Upper lobe of left lung (tissue), 6 donors: ENCODE data around the gene DPEP2. TPM values are rescaled to one million over a fixed set of nuclear protein-coding genes. Genes with fewer than 3 reads are reported as not detected.
A peak's percentile ranks its signal among the peaks of the same experiment; 100 is the strongest.
"Not testable (repeated sequence)": the region's sequence is repeated elsewhere in the genome, so short reads cannot be mapped to it uniquely, and the experiment has no call there.

Experiments
- ATAC-seq, 2 donors: fragments of 200-7000 bp; cut with Tn5 transposase; one replicate each; pipeline ENCODE4 v1.9.1; 2022; ENCODE audit warnings: mild to moderate bottlenecking in 2 of 2, moderate library complexity in 2 of 2; ENCODE audit not compliant: low FRiP score in 2 of 2
- DNase-seq, 2 donors: peaks; one replicate each; pipeline ENCODE4 v3.0.0-alpha.2; 2019 to 2020
- H3K27ac ChIP-seq, 4 donors: fragments of 200-600 bp; sonication (generic); one replicate each; pipeline ENCODE4 v1.5.1; 2016 to 2019
- H3K27me3 ChIP-seq, 4 donors: fragments of 200-600 bp; sonication (generic); one replicate each; pipeline ENCODE4 v1.5.1; 2017 to 2019
- H3K36me3 ChIP-seq, 4 donors: fragments of 200-600 bp; sonication (generic); one replicate each; pipeline ENCODE4 v1.5.1; 2016 to 2019
- H3K4me1 ChIP-seq, 4 donors: fragments of 200-600 bp; sonication (generic); one replicate each; pipeline ENCODE4 v1.5.1; 2018 to 2019
- H3K4me3 ChIP-seq, 4 donors: fragments of 200-600 bp; sonication (generic); one replicate each; pipeline ENCODE4 v1.5.1; 2017 to 2019; ENCODE audit warnings: mild to moderate bottlenecking in 2 of 4, moderate library complexity in 1 of 4
- H3K9me3 ChIP-seq, 4 donors: fragments of 200-600 bp; sonication (generic); one replicate each; pipeline ENCODE4 v1.5.1; 2018 to 2019
- EP300 ChIP-seq, 4 donors: sonication (generic); formaldehyde crosslinking; IDR thresholded peaks; one replicate each; pipeline ENCODE4 v1.5.1; 2017; ENCODE audit warnings: antibody characterized with exemption in 4 of 4, control low read depth in 2 of 4
- POLR2A ChIP-seq, 4 donors: fragments of 450-650 bp; IDR thresholded peaks; one replicate each; pipeline ENCODE4 v1.5.1; 2016 to 2017; ENCODE audit warnings: antibody characterized with exemption in 4 of 4, mild to moderate bottlenecking in 2 of 4
- POLR2AphosphoS5 ChIP-seq, 2 donors: sonication (generic); formaldehyde crosslinking; IDR thresholded peaks; one replicate each; pipeline ENCODE4 v1.5.1; 2017; ENCODE audit warnings: antibody characterized with exemption in 2 of 2
- WGBS, 2 donors: methylation state at CpG; one replicate each; pipeline ENCODE4 v1.1.5; 2017 to 2018; 5-methylcytosine and 5-hydroxymethylcytosine counted together
- total RNA-seq, 6 donors: library from RNA; depleted of rRNA in 4 of 6; stranded (reverse); fragments of >200 nt in 4 of 6; gene quantifications; one replicate each; pipeline versions ENCODE4 v1.1.0 to v1.2.1, GENCODE V29; 2016 to 2021
- TF ChIP-seq, protein P1 (sequence below), 6 experiments: fragments of 450-650 bp in 4 of 6; fragments of 200-600 bp in 2 of 6; sonication (generic) in 2 of 6; IDR thresholded peaks; one replicate each; pipeline ENCODE4 v1.5.1; 2016 to 2019; ENCODE audit warnings: antibody characterized with exemption in 6 of 6
- donor health status: DM: no; HTN: no; CAD: no; lungs with moderate emphysema.
- donor health status: DM: no; HTN: yes; CAD: no; lungs with severe emphysema.

The DPEP2 gene, protein sequence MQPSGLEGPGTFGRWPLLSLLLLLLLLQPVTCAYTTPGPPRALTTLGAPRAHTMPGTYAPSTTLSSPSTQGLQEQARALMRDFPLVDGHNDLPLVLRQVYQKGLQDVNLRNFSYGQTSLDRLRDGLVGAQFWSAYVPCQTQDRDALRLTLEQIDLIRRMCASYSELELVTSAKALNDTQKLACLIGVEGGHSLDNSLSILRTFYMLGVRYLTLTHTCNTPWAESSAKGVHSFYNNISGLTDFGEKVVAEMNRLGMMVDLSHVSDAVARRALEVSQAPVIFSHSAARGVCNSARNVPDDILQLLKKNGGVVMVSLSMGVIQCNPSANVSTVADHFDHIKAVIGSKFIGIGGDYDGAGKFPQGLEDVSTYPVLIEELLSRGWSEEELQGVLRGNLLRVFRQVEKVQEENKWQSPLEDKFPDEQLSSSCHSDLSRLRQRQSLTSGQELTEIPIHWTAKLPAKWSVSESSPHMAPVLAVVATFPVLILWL
- total RNA-seq, result 10 to 100 TPM in 5 of 6 donors, 1 to 10 TPM in 1; 7.1 to 56.6 (median 23.0) TPM

DNA sequence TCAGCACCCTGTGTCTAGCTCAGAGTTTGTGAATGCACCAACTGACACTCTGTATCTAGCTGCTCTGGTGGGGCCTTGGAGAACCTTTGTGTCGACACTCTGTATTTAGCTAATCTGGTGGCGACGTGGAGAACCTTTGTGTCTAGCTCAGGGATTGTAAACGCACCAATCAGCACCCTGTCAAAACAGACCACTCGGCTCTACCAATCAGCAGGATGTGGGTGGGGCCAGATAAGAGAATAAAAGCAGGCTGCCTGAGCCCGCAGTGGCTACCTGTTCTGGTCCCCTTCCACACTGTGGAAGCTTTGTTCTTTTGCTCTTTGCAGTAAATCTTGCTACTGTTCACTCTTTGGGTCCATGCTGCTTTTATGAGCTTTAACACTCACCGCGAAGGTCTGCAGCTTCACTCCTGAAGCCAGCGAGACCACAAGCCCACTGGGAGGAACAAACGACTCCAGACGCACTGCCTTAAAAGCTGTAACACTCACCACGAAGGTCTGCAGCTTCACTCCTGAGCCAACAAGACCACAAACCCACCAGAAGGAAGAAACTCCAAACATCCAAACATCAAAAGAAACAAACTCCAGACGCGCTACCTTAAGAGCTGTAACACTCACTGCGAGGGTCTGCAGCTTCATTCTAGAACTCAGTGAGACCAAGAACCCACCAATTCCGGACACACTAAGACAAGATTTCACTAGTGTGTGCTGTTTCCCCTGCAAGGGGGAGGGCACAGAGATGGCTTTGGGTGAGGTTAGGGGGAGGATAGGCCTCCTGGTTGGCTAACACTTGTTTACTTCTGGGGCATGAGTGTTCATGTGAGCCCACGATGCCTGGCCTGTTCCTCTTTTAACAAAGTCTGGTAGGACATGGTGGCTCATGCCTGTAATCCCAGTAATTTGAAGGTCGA, at the start of gene DPEP2:
DPEP2 (minus strand) TSS at position 706 of the 910 bp plus-strand sequence. CDS start 6,272 bp downstream, outside the sequence.
- ATAC-seq (peak; percentile 79 to 86), DNase-seq (peak in 1 of 2 donors; percentile 78)
- H3K9me3 ChIP-seq, H3K27me3 ChIP-seq, H3K36me3 ChIP-seq: not testable (repeated sequence)
- H3K4me1 ChIP-seq, result peaks cover 20 to 37% (median 31%) of the 10 kb centered on the region in 4 donors
- peak within 1 kb of the TSS in 3 of 4 donors; percentile 16 to 39 (median 35) for H3K4me3 ChIP-seq
- TF ChIP-seq EP300 (IDR thresholded peaks at IDR 0.05) (peak in 1 of 4 donors; percentile 26), POLR2AphosphoS5 (IDR thresholded peaks at IDR 0.05) (peak; percentile 40 to 60), POLR2A (IDR thresholded peaks at IDR 0.05) (peak in 2 of 4 donors; percentile 37 to 77)
- WGBS, 2 donors, result 62 to 65% methylated on average over 18 of the region's 18 CpGs
- peak within 1 kb of the TSS; percentile 84 to 91 (median 85) for H3K27ac ChIP-seq

DNA sequence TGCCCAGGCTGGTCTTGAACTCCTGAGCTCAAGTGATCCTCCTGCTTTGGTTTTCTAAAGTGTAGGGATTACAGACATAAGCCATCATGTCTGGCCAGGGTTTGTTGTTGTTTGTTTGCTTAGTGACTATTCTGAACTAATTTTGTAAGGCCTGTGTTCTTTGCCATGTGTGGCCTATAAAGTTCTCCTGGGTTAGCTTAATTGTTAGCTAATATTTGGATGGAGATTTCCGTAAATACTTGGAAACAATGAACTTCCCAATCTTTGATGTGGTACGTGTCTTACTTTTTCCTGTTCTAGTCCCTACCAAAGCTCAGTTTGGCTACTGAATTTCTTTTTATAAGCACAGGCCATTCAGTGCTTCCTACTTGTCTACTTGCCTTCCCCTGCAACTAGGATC, 48.7 kb upstream of the DPEP2 start:
- ATAC-seq (no peak), DNase-seq (no peak)
- no peaks in the 10 kb centered on the region for H3K27me3 ChIP-seq
- TF ChIP-seq POLR2A (IDR thresholded peaks at IDR 0.05) (no peak), POLR2AphosphoS5 (IDR thresholded peaks at IDR 0.05) (no peak), EP300 (IDR thresholded peaks at IDR 0.05) (no peak)
- TF ChIP-seq, protein P1, sequence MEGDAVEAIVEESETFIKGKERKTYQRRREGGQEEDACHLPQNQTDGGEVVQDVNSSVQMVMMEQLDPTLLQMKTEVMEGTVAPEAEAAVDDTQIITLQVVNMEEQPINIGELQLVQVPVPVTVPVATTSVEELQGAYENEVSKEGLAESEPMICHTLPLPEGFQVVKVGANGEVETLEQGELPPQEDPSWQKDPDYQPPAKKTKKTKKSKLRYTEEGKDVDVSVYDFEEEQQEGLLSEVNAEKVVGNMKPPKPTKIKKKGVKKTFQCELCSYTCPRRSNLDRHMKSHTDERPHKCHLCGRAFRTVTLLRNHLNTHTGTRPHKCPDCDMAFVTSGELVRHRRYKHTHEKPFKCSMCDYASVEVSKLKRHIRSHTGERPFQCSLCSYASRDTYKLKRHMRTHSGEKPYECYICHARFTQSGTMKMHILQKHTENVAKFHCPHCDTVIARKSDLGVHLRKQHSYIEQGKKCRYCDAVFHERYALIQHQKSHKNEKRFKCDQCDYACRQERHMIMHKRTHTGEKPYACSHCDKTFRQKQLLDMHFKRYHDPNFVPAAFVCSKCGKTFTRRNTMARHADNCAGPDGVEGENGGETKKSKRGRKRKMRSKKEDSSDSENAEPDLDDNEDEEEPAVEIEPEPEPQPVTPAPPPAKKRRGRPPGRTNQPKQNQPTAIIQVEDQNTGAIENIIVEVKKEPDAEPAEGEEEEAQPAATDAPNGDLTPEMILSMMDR (IDR thresholded peaks at IDR 0.05), result no peak
- H3K27ac ChIP-seq, result peak overlapping the region in 1 of 4 donors; percentile 2
- WGBS, 2 donors, result 64 to 74% methylated on average over 2 of the region's 2 CpGs
- no peaks in the 10 kb centered on the region for H3K9me3 ChIP-seq
- peaks cover 0 to 35% (median 18%) of the 10 kb centered on the region in 4 donors for H3K36me3 ChIP-seq
- H3K4me1 ChIP-seq, result peaks cover 0 to 14% (median 0%) of the 10 kb centered on the region in 4 donors
- no peak overlapping the region for H3K4me3 ChIP-seq

DNA sequence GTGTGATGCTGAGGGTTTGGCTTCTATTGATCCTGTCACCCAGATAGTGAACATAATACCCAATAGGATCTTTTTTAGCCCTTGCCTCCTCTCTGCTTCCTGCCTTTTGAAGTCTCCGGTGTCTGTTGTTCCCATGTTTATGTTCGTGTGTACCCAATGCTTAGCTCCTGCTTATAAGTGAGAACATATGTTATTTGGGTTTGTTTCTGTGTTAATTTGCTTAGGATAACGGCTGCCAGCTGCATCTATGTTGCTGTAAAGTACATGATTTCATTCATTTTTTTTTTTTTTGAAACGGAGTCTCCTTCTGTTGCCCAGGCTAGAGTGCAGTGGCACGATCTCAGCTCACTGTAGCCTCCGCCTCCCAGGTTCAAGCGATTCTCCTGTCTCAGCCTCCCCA, 46.8 kb upstream of the DPEP2 start:
- WGBS, 2 donors, result 73 to 82% methylated on average over 7 of the region's 7 CpGs
- H3K4me3 ChIP-seq, result no peak overlapping the region
- ATAC-seq (no peak), DNase-seq (no peak)
- no peak overlapping the region for H3K27ac ChIP-seq
- TF ChIP-seq, protein P1 (IDR thresholded peaks at IDR 0.05), result no peak
- TF ChIP-seq POLR2AphosphoS5 (IDR thresholded peaks at IDR 0.05), result no peak
- TF ChIP-seq EP300 (IDR thresholded peaks at IDR 0.05), result no peak
- no peak for TF ChIP-seq POLR2A (IDR thresholded peaks at IDR 0.05)
- peaks cover 0 to 26% (median 12%) of the 10 kb centered on the region in 4 donors for H3K36me3 ChIP-seq
- no peaks in the 10 kb centered on the region for H3K9me3 ChIP-seq
- H3K27me3 ChIP-seq, result no peaks in the 10 kb centered on the region
- H3K4me1 ChIP-seq, result peaks cover 4 to 15% (median 5%) of the 10 kb centered on the region in 4 donors

DNA sequence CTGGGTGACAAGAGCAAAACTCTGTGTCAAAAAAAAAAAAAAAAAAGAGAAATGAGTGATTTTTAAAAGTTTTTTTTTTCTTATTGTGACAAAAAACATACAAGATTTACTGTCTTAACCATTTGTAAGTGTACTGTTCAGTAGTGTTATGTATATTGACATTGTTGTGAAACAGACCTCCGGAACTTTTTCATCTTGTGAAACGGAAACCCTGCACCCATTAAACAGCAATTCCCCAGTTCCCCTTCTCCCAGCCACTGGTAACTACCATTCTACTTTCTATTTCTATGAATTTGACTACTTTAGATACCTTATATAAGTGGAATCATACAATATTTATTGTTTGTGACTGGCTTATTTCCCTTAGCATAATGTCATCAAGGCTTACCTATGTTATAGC, 42.5 kb upstream of the DPEP2 start:
- 59 to 67% methylated on average over 2 of the region's 2 CpGs for WGBS, 2 donors
- Histone ChIP-seq H3K4me1 (peaks cover 11 to 24% (median 19%) of the 10 kb centered on the region in 4 donors), H3K36me3 (peaks cover 0 to 16% (median 0%) of the 10 kb centered on the region in 4 donors), H3K27ac (peak overlapping the region in 2 of 4 donors; percentile 34 to 83), H3K27me3 (no peaks in the 10 kb centered on the region), H3K9me3 (no peaks in the 10 kb centered on the region), H3K4me3 (no peak overlapping the region)
- peak in 1 of 2 donors; percentile 65 for ATAC-seq
- no peak for DNase-seq
- TF ChIP-seq POLR2AphosphoS5 (IDR thresholded peaks at IDR 0.05) (no peak), POLR2A (IDR thresholded peaks at IDR 0.05) (no peak), EP300 (IDR thresholded peaks at IDR 0.05) (no peak)
- TF ChIP-seq, protein P1 (IDR thresholded peaks at IDR 0.05), result no peak
